K562 (cell line): ENCODE measurements around the gene SMIM11. TPM values are rescaled to one million over a fixed set of nuclear protein-coding genes. Genes with fewer than 3 reads are reported as not detected.
"Not testable (repeated sequence)": the region's sequence is repeated elsewhere in the genome, so short reads cannot be mapped to it uniquely, and the experiment has no call there.

Experiments
- ATAC-seq: fragments of 200-7000 bp; cut with Tn5 transposase; 3 replicates; pipeline ENCODE4 v1.9.1; 2020; ENCODE audit warnings: moderate library complexity
- BruUV-seq: library from RNA; stranded (reverse); fragments of 400-500 nt; replicated peaks from 2 replicates; lab custom pipeline; 2021; lab: Mats Ljungman, UMichigan
- CTCF ChIA-PET: fragments of 300-600 bp; formaldehyde crosslinking; extraction: SDS; loops from one replicate; lab custom pipeline; 2021; ENCODE audit warnings: low intra/inter-chr PET ratio; lab: Yijun Ruan, JAX
- POLR2A ChIA-PET: fragments of 300-600, 350-650 bp; sonication (Branson Sonifier 250); formaldehyde crosslinking; extraction: SDS; loops from one replicate; lab custom pipeline; 2021; ENCODE audit warnings: antibody characterized with exemption, inconsistent platforms; lab: Yijun Ruan, JAX
- DNase-seq, 4 experiments: peaks; one replicate each; pipeline versions ENCODE4 v3.0.0 to v3.0.0-alpha.2; 2011 to 2018; ENCODE audit warnings: low spot score in 3 of 4, mixed read lengths in 3 of 4; ENCODE audit errors: extremely low read depth in 1 of 4
- FAIRE-seq: peaks from 2 replicates; lab custom pipeline; 2011; peaks lifted over from hg19 to GRCh38; lab: Jason Lieb, UNC
- H2AFZ ChIP-seq: 2 replicates; pipeline ENCODE4 v1.6.0; 2011; ENCODE audit warnings: low read depth, low read length, control low read depth, inconsistent platforms
- H3K27ac ChIP-seq: fragments of 200-600 bp; 3 replicates; pipeline ENCODE4 v1.8.0; 2011; ENCODE audit warnings: low read depth, mild to moderate bottlenecking, control low read depth, inconsistent platforms, low read length, moderate library complexity, mixed read lengths; ENCODE audit errors: extremely low read depth
- H3K27me3 ChIP-seq, 2 experiments: fragments of 300-600 bp in 1 of 2; 2 replicates in 1 of 2; 3 replicates in 1 of 2; pipeline versions ENCODE4 v1.6.0 to v1.8.0; 2011; ENCODE audit warnings: inconsistent platforms in 2 of 2, low read length in 2 of 2, mild to moderate bottlenecking in 1 of 2, mixed read lengths in 1 of 2, moderate library complexity in 1 of 2; ENCODE audit not compliant: control insufficient read depth in 2 of 2, insufficient read depth in 2 of 2
- H3K36me3 ChIP-seq: fragments of 300-600 bp; 3 replicates; pipeline ENCODE4 v1.8.0; 2011; ENCODE audit warnings: mild to moderate bottlenecking, low read length, inconsistent platforms; ENCODE audit not compliant: control insufficient read depth, insufficient read depth
- H3K4me1 ChIP-seq, 2 experiments: fragments of 200-600 bp in 1 of 2; replicated peaks in 1 of 2; 2 replicates in 1 of 2; 3 replicates in 1 of 2; pipeline versions ENCODE4 v1.5.1 to v1.8.0; 2011; ENCODE audit warnings: inconsistent platforms in 2 of 2, low read length in 2 of 2, mild to moderate bottlenecking in 1 of 2, mixed read lengths in 1 of 2, moderate library complexity in 1 of 2; ENCODE audit not compliant: control insufficient read depth in 2 of 2, insufficient read depth in 2 of 2
- H3K4me2 ChIP-seq: 2 replicates; pipeline ENCODE4 v1.6.1; 2011; ENCODE audit warnings: low read length, control low read depth, inconsistent platforms, mixed read lengths; ENCODE audit not compliant: insufficient read depth
- H3K4me3 ChIP-seq: fragments of 200-600 bp; sonication (generic), shearing (Covaris generic); 2 replicates; pipeline ENCODE4 v1.5.1; 2016; ENCODE audit warnings: control low read depth, inconsistent platforms
- H3K79me2 ChIP-seq: fragments of 200-600 bp; 3 replicates; pipeline ENCODE4 v1.8.0; 2011; ENCODE audit warnings: low read length, inconsistent platforms; ENCODE audit not compliant: control insufficient read depth, insufficient read depth
- H3K9ac ChIP-seq, 2 experiments: 2 replicates each; pipeline versions ENCODE4 v1.6.0 to v1.6.1; 2011; ENCODE audit warnings: low read depth in 2 of 2, low read length in 2 of 2, control low read depth in 1 of 2, inconsistent platforms in 1 of 2, mild to moderate bottlenecking in 1 of 2, mixed read lengths in 1 of 2; ENCODE audit not compliant: insufficient read depth in 1 of 2
- H3K9me1 ChIP-seq: one replicate; pipeline ENCODE4 v1.6.0; 2011; ENCODE audit warnings: inconsistent platforms, mild to moderate bottlenecking, low read length, moderate library complexity; ENCODE audit not compliant: control insufficient read depth, insufficient read depth
- H3K9me3 ChIP-seq: replicated peaks from 2 replicates; pipeline ENCODE4 v1.5.1; 2011; ENCODE audit warnings: low read depth, low read length, inconsistent platforms; ENCODE audit not compliant: control insufficient read depth, insufficient read depth
- H4K20me1 ChIP-seq: replicated peaks from 2 replicates; pipeline ENCODE4 v1.6.1; 2011; ENCODE audit warnings: low read length, inconsistent platforms, mixed read lengths; ENCODE audit not compliant: control insufficient read depth, insufficient read depth
- WGBS: fragments of 100-300 bp; shearing (Covaris generic); methylation state at CpG from one replicate; pipeline ENCODE4 v1.1.6; 2016; ENCODE audit warnings: low coverage, mixed read lengths; ENCODE audit not compliant: insufficient coverage; ENCODE audit errors: missing lambda C conversion rate; 5-methylcytosine and 5-hydroxymethylcytosine counted together
- in situ Hi-C: fragments of 300-500 bp; cut with MboI; formaldehyde crosslinking; loops from 4 replicates; pipeline ENCODE4 v1.15.0; 2018; ENCODE audit warnings: inconsistent platforms, mixed read lengths
- intact Hi-C: fragments of 100-400 bp; cut with micrococcal nuclease; formaldehyde crosslinking; loops from 2 replicates; pipeline ENCODE4 v1.14.2; 2022
- polyA plus RNA-seq, 8 experiments: library from polyadenylated mRNA; depleted of rRNA in 4 of 8; stranded (reverse) in 5 of 8; unstranded in 3 of 8; fragments of >200 nt; fragmentation: Nextera tagmentation in 2 of 8; fragmentation: Illumina TruSeq in 1 of 8; extraction: Ambion mirVana in 2 of 8; extraction: Trizol in 1 of 8; gene quantifications; 2 replicates each; pipeline versions ENCODE4 v1.2.1 to v1.2.3, GENCODE V29; 2011 to 2014; ENCODE audit warnings: inconsistent platforms in 1 of 8, missing spikeins in 1 of 8
- total RNA-seq, 7 experiments: library from RNA; depleted of rRNA in 6 of 7; stranded (reverse); fragments of >200 nt in 6 of 7; fragmentation: Illumina TruSeq in 2 of 7; extraction: Trizol in 2 of 7; gene quantifications; 2 replicates each; pipeline versions ENCODE4 v1.2.1 to v1.2.3, GENCODE V29; 2011 to 2021; ENCODE audit warnings: low replicate concordance in 1 of 7

The SMIM11 gene
- total and polyA plus RNA-seq, 9 of the 15 experiments (the other 6 are each of a cell fraction or from before 2014, with no cell fraction given), result 3.9 to 113 (median 25.5) TPM

- in situ Hi-C loops, CTCF ChIA-PET, H4K20me1 ChIP-seq, POLR2A ChIA-PET, H3K4me3 ChIP-seq, H3K79me2 ChIP-seq, FAIRE-seq, intact Hi-C loops, BruUV-seq, H3K4me1 ChIP-seq, H3K27me3 ChIP-seq, H3K9me3 ChIP-seq, H3K4me2 ChIP-seq, DNase-seq, H3K9ac ChIP-seq, H2AFZ ChIP-seq, ATAC-seq, H3K36me3 ChIP-seq, H3K27ac ChIP-seq, H3K9me1 ChIP-seq: not testable (repeated sequence)
- WGBS, result no CpG with 5 or more reads among the region's 5 CpGs
Measured at GRCh38 chr21:34400522-34400921, 25.2 kb downstream of the SMIM11 start.

GRCh38 chr21:34404742-34405141 is 29.4 kb downstream of the SMIM11 start:
- ATAC-seq (peak; percentile 79), FAIRE-seq (peak; percentile 77)
- H3K9me1 ChIP-seq, H3K36me3 ChIP-seq, CTCF ChIA-PET, in situ Hi-C loops, H3K9me3 ChIP-seq, H3K4me2 ChIP-seq, H3K27me3 ChIP-seq, POLR2A ChIA-PET, H3K4me1 ChIP-seq, DNase-seq, H2AFZ ChIP-seq, H4K20me1 ChIP-seq, H3K4me3 ChIP-seq, H3K27ac ChIP-seq, intact Hi-C loops, H3K79me2 ChIP-seq, H3K9ac ChIP-seq, BruUV-seq: not testable (repeated sequence)
- WGBS, result no CpG with 5 or more reads among the region's 5 CpGs

GRCh38 chr21:34405686-34406085 is 30.4 kb downstream of the SMIM11 start:
- H3K9ac ChIP-seq, intact Hi-C loops, H3K27ac ChIP-seq, H3K36me3 ChIP-seq, H3K27me3 ChIP-seq, CTCF ChIA-PET, FAIRE-seq, BruUV-seq, H3K4me2 ChIP-seq, H3K4me3 ChIP-seq, DNase-seq, POLR2A ChIA-PET, H3K4me1 ChIP-seq, ATAC-seq, in situ Hi-C loops, H3K9me3 ChIP-seq, H4K20me1 ChIP-seq, H3K9me1 ChIP-seq, H2AFZ ChIP-seq, H3K79me2 ChIP-seq: not testable (repeated sequence)
- WGBS, result no CpG with 5 or more reads among the region's 2 CpGs

- H3K27ac ChIP-seq, H3K27me3 ChIP-seq, H3K9me1 ChIP-seq, H2AFZ ChIP-seq, H3K79me2 ChIP-seq, H3K9ac ChIP-seq, BruUV-seq, intact Hi-C loops, H3K36me3 ChIP-seq, H3K4me2 ChIP-seq, DNase-seq, H4K20me1 ChIP-seq, ATAC-seq, H3K4me3 ChIP-seq, POLR2A ChIA-PET, in situ Hi-C loops, CTCF ChIA-PET, H3K9me3 ChIP-seq, H3K4me1 ChIP-seq: not testable (repeated sequence)
- no CpG with 5 or more reads among the region's 6 CpGs for WGBS
- FAIRE-seq, result peak; percentile 78
Measured at GRCh38 chr21:34406102-34406501, 30.8 kb downstream of the SMIM11 start.
